ENCODE results near the gene ZBTB44.
"Not testable (repeated sequence)": the region's sequence is repeated elsewhere in the genome, so short reads cannot be mapped to it uniquely, and the experiment has no call there.

Gene ZBTB44

DNA sequence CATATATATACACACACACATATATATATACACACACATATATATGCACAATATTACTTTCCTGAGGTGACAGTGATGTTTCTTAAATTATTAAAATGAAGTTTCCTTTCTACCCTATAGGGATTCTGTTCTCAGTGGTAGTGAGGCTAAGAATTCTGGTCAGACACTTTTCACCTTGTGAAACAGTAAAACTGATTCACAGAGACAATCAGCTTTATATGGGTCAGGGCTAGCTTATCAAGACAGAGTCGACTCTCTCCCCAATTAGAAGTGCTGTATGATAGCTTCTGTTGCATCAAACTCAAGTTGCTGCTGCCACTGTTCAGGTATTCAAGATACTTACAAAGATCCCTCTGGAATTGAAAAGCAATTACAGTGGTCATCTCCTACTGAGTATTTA is 68.4 kb downstream of the ZBTB44 start:
- DNase-seq: no peak

DNA sequence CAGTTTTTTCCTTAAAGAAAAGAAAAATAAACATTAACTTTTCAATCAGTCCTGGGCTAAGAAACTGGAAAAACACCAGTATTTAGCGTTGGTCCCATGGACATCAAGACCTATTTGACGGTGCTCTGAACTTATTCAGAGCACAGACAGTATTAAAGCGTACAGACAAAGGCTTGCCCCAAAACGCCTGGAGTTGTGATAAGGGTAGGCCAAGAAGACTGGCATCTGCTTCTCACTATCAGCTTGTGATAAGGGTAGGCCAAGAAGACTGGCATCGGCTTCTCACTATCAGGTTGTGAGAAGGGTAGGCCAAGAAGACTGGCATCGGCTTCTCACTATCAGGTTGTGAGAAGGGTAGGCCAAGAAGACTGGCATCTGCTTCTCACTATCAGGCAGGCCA is 69.3 kb downstream of the ZBTB44 start:
- not testable (repeated sequence) for DNase-seq

DNA sequence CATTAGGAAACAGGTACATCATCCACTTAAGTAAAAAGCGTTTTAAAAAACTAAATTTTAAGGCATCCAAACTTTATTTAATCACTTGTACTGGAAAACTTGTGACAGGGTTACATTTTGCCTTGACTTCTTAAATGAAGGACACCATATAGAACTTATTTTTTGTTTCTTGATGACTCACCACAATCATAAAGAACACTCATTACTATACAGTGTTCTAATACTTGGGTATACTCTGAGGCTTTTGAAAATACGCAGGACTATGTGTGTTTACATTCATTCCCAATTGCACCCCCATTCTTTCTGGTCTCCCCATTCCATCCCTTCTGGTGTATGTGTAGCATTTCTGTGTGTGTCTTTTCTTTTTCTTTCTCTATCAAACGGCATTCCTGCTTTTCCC is 69.9 kb downstream of the ZBTB44 start:
- DNase-seq: no peak

DNA sequence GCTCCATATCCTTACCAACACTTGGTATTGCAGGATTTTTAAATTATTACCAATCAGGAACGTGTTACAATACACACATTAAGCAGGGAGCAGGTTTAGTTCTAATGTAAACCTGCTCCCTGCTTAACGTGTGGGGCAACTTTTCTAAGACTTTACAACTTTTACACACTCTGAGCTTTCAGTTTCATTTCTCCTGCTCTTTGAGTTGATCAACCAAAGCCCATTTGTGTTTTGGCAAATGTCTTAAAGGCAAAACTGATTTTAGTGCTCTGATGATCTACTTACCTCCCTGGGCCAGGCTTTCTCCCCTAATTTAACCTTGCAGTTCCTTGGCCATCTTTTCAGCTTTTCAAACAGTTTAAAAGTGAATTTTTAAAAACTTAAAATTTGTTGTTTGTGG is 70.9 kb downstream of the ZBTB44 start:
- DNase-seq: no peak

DNA sequence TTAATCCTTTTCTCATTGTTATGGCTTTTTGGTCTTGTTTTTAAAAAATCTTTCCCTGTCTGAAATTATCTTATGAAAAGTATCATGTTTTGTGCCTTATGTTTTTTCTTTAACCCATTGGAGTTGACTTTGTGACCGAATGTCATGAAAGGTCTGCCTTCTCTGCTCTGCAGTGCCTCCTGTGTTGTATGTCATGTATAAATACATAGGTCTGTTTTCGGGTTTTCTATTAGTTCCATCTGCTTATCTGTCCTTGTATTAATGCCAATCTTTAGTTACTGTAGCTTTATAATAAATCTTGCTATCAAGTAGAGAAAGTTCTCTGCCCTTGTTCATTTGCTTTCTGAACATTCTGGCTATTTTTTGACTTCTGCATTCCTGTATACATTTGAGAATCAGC is 73.0 kb downstream of the ZBTB44 start:
- no peak for DNase-seq

DNA sequence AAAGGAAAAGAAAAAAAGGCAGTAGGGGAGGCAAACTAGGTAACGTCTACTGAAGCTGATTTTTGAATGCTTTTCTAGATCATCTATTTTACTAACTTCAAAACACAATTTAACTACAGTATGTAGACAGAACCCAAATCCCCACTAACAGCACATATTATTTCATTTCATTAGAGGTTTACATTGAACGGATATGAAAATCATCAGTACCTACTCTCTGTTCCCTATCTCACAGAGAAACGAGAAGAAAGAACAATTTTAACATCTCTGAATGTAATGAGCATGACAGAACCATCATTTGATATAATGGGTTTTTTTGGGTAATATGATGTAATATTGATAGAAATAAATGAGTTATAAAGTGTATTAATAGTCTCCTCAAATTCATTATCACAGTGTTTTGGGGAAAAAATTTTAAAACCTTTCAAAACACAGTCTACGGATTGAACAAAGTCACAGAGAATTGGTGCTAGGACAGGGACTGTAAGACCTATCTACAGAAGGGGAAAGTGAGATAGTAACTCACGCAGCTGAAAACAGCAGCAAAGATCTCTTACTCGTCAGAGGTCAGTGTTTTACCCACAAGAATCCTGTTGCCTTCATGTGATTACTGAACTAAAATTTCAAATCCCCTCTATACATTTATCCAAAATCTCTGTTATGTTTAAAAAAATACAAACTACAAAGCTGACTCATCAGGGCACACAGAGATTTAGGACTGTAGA is 77.3 kb downstream of the ZBTB44 start:
- no peak for DNase-seq

DNA sequence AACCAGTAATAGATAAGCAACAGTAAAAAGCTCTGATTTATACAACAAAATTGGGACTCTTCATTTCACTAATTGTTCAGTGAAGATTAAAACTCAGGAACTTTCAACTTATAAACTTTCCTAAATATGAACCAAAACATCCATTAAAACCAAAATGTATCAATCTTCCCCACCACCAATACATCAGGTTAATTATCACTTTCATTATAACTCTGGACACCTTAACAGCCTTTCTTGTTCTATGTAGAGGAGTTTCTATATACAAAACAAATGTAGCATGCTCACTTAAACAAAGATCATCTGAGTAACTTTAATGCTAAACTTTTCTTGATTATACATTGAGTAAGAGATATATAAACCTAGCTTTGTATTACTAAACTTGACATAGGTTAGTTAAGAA is 80.4 kb downstream of the ZBTB44 start:
- no peak for DNase-seq

DNA sequence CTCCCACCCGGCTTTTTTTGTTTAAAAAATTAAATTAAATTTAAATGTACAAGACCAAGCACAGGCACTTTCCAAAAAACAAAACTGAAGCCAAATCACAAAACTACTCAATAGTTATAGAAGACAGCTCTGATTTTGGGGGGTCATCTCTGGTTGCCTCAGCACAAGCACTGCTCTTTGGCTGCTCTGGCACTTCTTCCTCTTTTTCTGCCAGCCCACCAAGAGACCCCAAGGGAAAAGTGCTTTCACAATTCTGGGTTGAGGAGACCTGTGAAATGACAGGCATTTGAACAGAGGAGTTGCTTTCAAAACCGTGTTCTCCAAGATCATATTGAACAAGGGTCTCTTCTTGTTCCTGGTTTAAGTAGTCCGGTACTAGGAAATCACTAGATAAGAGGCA is 80.8 kb downstream of the ZBTB44 start:
- not testable (repeated sequence) for DNase-seq

DNA sequence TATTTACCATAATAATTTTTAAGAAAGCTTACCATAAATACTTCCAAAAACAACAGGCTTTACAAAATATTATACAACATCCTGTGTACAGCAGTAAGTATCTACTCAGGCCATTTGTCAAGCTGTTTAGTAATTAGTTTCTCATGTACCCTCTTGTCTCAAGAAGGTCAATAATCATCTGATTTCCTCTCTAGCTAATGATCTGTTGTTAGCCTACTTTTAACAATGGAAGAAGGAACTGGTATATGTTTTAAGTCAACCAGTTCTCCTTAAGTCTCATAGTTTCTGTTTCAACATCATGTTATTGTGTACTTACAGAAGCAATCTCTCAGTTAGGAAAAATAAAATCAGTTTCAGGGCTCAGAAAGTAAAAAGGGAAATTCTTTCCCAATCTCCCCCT is 81.2 kb downstream of the ZBTB44 start:
- not testable (repeated sequence) for DNase-seq

DNA sequence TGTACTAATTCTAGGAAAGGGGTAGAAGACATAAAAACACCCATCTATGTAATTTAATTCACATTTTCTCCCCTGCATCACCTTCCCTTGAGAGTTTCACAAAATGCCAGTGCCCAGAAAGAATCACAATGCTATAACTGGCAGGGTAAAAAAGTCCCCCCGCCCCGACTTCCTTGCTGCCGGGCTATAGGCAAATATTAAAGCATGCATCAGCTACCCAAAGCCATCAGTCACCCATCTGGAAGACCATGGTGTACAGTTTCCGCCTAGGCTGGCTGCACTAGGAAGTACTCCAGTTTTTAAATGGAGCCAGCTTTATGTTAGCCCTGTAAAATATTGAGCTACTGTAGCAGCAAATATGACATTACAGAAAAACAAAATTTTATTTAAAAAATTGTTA is 87.3 kb downstream of the ZBTB44 start:
- DNase-seq: no peak

DNA sequence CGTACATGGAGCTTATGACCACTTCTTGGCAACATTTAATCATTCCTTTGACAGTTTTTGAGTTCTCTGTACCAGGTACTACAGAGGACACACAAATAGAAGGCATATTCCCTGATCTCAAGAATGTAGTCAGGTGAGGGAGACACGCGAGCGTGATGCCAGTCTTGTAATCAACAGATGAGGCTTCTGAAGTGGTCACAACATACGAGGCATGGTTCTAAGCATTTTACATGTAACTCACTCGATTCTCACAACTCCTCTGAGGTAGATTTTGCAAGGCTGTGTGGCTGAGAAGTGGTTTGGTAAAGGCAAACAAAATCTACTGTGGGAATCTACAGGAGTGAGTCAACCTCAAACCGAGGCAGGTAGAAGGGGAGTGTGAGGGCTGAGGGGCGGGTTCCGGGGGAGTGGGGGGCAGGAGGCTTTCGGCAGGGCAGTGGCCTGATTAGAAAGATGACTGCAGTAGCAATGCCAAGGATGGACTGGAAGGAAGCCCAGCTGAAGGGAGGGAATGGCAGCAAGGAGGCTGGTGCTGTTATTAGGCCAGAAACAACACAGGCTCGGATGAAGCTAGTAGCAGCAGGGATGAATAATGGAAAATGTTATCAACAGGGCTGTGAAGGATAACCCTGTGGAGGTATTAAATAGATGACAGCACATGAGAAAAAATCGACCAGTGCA is 91.3 kb downstream of the ZBTB44 start:
- DNase-seq: peak in 1 of 14 donors; percentile 81

DNA sequence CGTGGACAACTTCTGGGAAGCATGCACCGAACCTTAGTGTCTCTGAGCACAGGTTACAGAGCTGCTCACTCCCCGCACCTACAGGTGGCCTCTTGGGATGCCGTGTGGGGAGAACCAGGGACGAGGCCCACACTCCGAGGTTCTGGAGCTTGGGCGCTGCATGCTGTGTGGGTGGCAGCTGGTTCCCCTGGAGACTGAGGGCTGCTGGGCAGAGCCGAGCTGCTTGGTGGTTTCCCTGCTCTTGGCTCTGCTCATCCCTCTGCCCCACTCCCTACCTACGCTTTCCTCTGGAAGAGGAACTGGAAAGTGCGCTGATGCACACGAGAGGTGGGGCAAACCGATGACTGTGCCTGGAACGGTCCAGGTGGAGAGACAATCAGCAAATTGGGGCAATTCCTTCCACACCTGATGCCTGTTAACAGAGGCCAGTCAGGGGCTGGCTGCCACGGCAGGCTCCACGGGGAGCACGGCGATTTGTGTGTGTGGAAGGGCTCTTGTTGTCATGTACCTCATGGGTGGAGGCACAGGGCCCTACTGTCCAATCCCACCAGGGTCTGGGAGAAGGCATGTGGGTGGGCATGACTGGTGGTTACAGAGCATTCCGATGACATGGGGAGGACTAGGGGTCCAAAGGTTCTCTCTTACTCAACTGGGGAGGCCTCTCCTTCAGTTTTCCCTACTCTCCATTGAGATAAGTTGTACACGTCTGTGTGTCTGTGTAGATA is 94.2 kb downstream of the ZBTB44 start:
- no peak for DNase-seq

DNA sequence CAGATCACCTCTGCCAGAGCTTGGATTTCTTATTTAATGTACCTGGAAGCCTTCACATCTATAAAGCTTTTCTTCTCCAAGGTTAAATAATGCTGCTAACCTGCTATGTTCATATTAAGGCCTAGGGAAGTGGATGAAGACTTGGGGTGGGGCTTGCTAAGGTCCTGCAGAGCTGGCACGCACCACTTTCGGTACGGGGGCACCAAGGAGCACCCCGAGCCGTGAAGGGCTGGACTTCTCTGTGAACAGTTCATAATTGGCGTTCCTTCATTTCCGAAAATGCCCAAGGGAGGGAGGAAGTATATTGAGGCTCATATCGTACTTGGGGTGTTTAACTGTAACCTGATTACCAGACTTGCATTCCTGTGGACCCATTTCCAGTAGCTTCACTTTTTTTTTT is 95.6 kb downstream of the ZBTB44 start:
- DNase-seq: no peak

DNA sequence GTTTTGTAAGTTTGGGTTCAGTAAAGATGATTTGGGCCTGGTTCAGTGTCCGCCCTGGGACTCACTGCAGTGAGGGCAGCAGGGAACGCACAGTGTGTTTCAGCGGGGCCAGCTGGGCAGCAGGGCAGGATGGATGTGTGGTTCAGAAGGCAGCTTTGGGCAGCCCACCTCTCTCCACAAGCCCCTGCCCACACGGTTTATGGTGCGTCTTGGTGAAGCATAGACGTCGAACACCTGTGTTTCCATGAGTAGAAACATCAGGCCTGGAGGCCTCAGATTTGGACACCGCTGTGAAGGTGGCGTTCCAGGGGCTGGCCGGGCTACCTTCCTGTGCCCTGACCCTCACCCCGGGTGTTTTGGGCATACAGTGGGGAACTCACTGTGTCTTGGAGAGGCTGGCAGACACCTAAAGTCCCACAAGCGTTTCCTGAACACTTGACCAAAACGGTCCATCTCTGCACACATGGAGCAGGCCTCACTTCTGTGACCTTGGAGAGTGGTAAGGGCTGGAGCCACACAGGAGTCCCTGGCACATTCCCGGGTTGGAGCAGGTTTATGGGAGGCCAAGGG is 96.1 kb downstream of the ZBTB44 start:
- DNase-seq: no peak

DNA sequence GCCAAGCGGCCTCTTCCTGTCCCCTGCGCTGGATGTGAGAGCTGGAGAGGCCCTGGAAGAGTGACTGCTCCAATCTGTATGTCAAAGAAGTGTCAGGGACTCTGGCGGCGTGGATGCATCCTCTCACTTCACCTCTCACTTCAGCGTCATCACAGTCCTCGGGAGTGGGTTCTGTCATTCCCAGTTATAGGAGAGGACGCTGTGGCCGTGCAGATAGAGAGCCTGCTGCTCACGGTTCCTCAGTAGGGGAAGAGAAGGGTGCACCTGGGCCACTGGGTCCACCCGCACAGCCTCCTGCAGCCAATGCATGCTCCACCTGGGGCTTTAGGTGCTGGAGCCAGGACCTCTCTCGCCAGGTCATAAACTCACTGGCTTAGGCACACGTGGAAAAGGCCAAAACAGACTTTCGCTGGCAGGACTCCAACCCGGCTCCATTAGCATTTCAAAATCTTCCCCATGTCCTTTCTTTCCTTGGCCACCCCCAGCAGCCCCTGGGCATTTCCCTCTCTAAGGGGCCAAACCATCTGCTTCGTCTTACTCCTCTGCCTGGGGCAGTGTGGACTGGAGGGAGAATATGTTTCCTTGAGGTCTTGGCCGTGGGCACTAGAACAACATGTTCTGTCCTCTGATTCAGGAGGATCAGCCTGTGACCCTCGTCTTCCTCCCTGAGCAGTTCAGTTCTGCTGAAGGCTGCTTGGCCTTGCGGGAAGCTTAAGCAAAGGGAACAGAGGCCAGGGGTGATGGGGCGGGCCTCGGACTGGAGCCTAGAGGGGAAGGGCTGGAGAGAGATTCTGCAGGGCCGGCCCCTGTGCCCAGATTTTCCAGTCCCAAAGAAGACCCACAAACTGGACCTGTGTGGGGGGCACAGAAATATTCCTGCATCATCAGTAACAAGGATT is 97.3 kb downstream of the ZBTB44 start:
- DNase-seq: no peak

DNA sequence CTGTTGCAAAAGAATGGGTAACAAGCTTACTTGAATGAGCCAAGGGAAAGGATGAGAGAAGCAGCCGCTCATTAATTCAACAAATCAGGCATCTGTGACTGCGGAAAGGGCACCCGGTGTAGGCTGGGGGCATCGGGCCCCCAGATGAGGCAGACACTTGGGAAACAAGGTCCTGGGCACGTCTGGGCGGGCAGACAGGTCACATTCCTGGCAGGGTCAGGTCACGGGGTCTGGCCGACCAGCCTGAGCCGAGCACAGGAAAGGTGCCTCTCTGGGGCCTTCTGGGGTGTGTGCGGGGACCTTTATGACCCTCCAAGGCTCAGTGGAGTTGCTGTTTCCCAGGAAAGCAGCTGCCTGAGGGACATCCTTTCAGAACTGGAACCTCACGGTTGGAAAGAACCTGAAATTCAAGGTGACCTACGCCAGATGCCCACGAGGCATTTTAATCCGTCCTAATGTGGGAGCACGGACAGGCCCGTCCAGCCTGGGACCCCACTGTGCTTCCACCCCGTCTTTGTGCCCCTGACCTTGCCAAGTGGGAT is 98.1 kb downstream of the ZBTB44 start:
- DNase-seq: no peak

DNA sequence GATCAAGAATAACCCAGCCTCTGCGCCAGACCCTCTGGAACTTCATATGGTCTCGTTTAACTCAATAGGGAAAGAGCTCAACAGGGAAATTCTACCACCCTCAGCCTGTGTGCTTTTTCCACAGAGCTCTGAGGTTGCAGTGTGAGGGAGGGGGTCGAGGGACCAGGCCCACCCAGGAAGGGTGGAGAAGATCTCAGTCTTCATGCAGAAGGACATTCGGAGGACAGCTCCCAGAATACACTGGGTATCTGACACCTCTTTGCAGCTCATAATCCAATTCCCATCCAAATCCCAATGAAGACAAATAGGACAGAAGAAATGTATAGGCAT is 98.5 kb downstream of the ZBTB44 start:
- DNase-seq: no peak

DNA sequence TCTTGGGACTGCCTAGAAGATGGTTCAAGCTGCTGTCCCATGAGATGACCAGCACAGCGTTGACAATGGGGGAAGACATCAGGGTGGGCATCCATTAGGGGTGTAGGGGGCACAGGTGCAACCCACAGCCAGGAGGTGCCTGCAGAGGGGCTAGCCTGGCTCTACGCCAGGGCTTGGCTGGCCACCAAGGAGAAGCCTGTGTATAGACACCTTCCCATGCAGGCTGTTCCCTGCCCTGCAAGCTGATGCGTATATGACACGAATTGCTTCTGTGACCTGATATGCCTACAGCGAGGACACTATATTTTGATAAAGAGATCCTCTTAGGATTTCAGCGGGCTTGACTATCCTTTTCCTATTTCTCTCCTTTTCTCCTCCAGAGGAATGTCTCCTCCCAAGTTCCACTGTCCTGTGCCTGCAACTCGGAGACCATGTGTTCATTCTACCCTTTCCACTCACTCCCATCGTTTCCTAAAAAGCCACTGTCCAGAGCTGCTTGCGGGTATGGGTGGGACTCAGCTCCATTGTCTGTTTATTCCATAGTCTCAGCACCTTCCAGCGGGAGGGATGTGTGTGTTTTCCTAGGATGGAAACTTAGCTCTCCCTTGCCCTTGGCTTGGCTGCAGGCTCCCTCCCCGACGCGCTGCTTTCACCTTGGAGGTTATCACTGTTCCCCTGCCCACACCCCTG is 99.0 kb downstream of the ZBTB44 start:
- no peak for DNase-seq

DNA sequence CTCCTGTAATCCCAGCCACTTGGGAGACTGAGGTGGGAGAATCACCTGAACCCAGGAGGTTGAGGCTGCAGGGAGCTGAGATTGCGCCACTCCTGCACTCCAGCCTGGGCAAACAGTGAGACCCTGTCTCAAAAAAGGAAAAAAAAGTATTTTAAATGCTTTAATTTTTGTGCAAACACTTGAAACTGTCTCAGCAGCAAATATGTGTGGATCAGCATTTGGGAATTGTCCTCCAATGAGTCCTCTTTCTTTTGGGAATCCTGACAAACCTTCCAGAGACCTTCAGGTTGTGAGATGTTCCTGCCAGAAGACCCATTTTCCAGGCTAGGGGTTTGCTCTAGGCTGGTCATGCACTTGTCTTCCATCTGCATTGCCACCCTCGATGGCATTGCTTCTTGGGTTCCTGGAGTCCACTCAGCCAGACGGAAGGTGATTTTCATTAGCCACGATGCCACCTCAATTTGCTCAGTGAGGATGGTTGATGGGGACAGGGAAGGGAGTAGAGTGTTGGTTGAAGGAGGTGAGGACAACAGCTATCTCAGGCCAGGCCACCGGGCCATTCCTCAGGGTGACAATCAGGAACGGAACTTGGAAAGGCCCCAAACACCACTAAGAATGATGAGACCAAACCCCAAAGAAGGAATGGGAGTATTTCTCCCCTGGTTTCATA is 99.7 kb downstream of the ZBTB44 start:
- no peak for DNase-seq

DNA sequence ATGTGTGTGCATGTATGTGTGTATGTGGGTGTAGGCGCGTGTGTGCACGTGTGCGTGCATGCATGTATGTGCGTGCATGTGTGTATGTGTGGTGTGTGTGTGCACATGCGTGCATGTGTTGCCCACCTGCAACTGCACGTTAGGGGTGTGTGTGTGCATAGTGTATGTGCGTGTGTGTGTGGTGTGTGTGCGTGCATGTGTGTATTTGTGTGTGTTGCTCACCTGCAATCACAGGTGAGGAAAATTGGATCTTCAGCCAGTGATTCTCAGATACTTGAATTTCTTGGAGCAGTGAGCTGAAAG is 100.8 kb downstream of the ZBTB44 start:
- DNase-seq: no peak

Measured in C1 segment of cervical spinal cord (tissue), 14 donors.